Frontal cortex (tissue), 4 donors: ENCODE data around the gene LRRC72. TPM values are rescaled to one million over a fixed set of nuclear protein-coding genes. Genes with fewer than 3 reads are reported as not detected.
A peak's percentile ranks its signal among the peaks of the same experiment; 100 is the strongest.
"Not testable (repeated sequence)": the region's sequence is repeated elsewhere in the genome, so short reads cannot be mapped to it uniquely, and the experiment has no call there.

Source experiments
- DNase-seq, 2 donors: peaks; one replicate each; pipeline ENCODE4 v3.0.0; 2012; ENCODE audit warnings: low spot score in 2 of 2
- FAIRE-seq: peaks from 2 replicates; lab custom pipeline; 2012; peaks lifted over from hg19 to GRCh38; lab: Jason Lieb, UNC
- total RNA-seq: library from RNA; depleted of rRNA; stranded (reverse); fragments of >200 nt; gene quantifications from one replicate; pipeline ENCODE4 v1.2.3, GENCODE V29; 2014
- donor health status: control.
- donor health status: control.
- donor health status: control.

The LRRC72 gene
- total RNA-seq, 1 donor from 2014 or later = not detected

GRCh38 chr7:16519985-16520384, 6.6 kb upstream of the LRRC72 start:
- FAIRE-seq, DNase-seq: not testable (repeated sequence)

DNA sequence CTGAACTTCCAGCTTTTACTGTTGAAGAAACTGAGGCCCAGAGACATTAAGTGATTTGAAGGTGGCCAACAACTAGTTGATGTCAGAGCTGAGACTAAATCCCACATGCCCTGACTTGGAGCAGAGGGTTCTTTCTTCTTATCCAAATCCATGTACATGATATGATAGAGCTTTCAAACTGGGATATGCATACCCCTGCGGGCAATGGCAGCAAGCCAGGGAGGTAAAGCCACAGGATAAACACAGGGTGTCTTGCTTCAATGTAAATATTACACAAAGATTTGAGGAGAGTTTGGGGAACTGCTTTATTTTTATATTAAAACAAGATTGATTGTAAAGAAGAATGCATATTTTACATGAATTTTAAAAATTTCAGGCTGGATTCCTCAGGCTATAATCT, 2.3 kb upstream of the LRRC72 start:
- no peak for FAIRE-seq
- DNase-seq = no peak

- no peak for DNase-seq
- no peak for FAIRE-seq
These were observed 1.9 kb downstream of the LRRC72 start for GRCh38 chr7:16528520-16528919.

- peak; percentile 42 for FAIRE-seq
These were observed 3.1 kb downstream of the LRRC72 start for GRCh38 chr7:16529697-16530096.

GRCh38 chr7:16531707-16532106, 5.1 kb downstream of the LRRC72 start:
- no peak for FAIRE-seq

More at GRCh38 chr7:16529697-16530096, 3.1 kb downstream of the LRRC72 start:
- DNase-seq = no peak

DNA sequence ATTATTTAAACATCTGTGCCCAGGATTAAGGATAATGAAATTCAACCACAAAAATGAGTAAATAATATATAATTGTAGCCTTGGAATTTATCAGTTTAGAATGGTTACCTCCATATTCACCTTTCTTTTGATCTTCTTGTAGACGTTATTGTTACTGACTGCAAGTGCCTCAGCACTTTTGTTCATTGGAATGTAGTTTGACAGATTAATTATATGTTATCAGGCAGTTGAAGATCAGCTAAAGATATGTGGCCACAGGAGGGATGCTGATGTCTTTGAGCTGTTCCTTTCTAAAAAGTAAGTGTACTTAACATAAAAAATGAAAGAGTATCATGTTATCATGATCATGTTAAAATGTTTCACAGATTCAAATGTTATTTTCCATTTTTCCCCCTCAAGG, 5.6 kb downstream of the LRRC72 start:
- DNase-seq (no peak), FAIRE-seq (no peak)

More at GRCh38 chr7:16531707-16532106, 5.1 kb downstream of the LRRC72 start:
- no peak for DNase-seq

DNA sequence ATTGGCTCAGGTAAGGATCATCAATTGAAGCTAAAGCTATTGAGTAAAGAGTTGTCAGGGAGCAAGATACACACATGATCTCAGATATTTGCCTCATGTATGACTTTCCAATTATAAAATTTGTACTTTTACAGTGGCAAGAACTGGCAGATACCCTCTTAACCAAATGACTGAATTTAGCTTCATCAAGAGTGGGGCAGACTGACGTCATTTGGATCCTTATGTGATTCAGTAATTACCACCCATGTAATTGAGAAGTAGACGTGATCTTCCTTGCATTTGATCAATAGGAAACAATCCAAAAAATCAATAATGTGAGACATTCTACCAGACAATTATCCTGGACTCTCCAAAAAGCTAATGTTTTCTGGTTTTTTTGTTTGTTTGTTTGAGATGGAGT, 8.9 kb downstream of the LRRC72 start:
- DNase-seq (no peak), FAIRE-seq (no peak)

- not testable (repeated sequence) for DNase-seq, FAIRE-seq
These were observed 13.9 kb downstream of the LRRC72 start for GRCh38 chr7:16540559-16540958.

DNA sequence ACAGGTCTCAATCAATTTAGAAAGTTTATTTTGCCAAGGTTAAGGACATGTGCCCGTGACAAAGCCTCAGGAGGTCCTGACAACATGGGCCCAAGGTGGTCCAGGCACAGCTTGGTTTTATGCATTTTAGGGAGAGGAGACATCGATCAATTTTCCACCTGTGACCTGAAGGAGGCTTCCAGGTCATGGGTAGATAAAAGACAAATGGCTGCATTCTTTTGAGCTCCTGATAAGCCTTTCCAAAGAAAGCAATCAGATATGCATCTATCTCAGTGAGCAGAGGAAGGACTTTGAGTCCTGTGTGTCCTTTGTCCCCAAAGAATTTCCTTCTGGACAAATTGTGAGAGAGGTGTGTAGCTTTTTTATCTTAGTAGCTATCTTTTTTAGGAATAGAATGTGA, 15.8 kb downstream of the LRRC72 start:
- FAIRE-seq (no peak), DNase-seq (no peak)

GRCh38 chr7:16543456-16543855, 16.8 kb downstream of the LRRC72 start:
- FAIRE-seq (no peak), DNase-seq (no peak)

- no peak for DNase-seq
- FAIRE-seq = no peak
These were observed 20.4 kb downstream of the LRRC72 start for GRCh38 chr7:16546921-16547505.

- FAIRE-seq (no peak), DNase-seq (no peak)
These were observed 21.8 kb downstream of the LRRC72 start for GRCh38 chr7:16548428-16548827.

DNA sequence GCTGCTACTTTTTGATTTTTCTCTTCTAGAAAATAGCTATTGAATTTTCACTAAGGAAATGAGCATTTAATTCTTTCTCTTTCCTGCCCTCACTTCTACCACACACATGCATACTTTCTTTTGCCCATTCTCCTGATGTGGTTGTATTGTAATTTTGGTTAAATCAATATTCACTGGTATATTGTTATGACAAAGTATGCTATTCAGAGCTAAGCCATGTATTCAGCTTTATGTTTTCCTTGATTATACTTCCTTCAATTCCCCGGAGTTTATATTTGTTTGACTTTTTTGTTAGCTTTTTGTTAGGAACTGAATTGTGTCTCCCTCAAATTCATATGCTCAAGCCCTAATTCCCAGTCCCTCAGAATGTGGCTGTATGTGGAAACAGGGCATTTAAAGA, 24.0 kb downstream of the LRRC72 start:
- FAIRE-seq (no peak), DNase-seq (no peak)

DNA sequence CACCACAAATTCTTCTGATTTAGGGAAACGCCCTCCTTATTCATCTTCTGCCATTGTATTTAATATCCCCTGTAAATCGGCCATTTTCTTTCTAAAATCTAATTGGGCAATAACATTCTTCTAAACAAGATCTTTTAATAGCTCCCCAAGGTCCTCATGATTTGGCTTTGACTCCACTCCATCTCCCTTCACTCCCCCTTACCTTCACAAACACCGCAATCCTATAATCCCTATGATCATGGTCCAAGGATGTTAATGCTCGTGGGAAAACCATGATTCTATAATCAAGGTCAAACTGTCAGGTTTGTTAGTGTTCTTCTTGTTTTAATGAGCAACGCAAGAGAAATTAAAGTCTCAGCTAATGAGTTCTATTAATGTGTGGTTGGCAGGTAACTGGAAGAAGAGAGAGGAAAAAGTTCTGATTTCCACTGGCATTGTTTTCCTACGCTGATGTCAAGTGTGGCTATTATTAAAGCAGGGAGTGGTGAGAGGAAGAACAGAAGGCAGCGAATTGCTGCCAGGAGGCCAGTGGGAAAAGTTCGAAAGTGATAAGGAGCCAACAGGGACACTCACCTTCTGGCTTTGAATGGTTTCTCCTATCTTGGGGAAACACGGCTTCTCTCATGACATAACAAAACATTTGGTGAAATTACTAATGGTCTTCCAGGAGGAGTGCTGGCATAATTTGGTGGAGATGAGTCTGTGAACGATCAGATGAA, 28.1 kb downstream of the LRRC72 start:
- no peak for DNase-seq
- FAIRE-seq = no peak

DNA sequence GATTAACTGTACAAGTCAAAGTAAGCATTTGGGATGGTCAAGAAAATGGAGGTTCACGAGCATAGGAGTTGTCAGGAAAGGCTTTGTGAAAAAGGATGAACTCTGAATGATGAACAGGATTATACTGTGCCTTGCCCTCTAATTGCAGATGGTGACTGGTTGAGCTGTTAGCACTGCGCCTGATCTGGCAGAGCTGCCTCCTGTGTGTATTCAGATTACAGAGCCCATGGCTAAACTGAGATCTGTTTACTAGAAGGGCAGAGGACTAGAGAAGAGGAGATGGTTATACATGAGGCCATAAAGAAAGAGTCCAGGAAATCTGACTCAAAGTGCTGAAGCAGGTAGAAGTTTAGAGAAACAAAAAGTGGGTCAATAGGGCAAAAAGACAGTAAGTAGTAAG, 29.7 kb downstream of the LRRC72 start:
- DNase-seq (no peak), FAIRE-seq (no peak)

DNA sequence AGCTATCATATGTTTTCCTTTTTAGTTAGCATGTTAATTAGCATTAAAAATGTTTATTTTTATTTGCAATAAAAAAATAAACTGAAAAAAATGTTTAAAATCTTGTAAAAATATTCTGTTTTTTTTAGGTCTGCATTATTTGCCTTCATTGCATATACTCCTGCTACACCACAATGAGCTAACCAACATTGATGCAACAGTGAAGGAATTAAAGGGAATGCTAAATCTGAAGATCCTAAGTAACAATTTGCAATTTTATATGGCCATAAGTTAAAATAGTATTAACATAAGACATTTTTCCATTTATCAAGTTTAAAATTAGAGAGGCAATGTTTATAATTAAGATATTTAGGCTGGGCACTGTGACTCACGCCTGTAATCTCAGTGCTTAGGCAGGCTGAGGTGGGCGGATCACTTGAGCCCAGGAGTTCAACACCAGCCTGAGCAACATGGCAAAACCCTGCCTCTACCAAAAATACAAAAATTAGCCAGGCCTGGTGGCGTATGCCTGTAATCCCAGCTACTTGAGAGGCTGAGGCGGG, 32.2 kb downstream of the LRRC72 start:
- no peak for FAIRE-seq
- no peak for DNase-seq

DNA sequence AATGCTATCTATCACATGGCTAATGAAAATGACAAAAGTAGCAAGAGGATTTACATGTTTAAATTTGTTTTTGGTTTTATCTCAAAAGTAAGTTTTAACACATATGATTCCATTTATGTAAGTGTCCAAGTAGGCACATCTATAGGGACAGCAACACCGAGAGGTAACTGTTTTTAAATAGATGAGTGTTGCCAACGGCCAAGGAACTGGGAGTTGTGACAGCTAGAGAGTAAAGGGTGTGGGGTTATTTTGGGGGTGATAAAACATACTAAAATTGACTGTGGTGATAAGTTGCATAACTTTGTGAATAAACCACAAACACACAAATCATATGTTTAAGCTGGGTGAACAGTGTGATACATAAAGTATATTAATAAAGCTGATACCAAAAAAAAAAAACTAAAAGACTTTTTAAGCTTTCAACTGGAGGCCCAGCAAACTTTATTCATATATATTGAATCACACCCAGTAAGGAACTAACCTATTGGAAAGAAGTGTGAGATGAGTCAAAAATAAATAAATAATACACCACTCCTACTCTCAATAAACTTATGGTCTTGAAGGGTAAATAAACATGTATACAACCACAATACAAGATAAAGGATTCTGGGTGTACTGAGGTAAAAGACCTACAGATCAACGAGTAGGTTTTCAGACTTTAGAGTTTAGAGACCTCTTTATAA, 33.0 kb downstream of the LRRC72 start:
- no peak for DNase-seq

DNA sequence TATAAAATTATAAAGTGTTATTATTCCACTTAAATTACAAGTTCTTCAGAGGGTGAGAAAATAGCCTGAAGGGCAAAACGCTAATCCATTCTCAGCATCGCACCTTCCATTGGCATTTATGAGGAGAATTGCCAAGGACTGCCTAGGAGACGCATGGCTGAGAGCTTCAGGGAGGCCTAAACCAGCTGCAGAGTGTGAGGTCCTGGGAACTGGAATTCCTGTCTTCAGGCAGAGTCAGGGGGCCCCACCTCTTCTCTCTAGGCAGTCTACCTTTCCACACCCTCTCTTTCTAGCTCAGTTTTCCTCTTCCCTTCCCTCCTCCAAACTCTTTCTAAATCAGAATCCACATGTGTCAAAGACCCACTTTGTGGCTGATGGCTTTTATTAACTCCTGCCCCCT, 35.3 kb downstream of the LRRC72 start:
- DNase-seq (no peak), FAIRE-seq (no peak)

More for the DNA sequence above, 33.0 kb downstream of the LRRC72 start:
- FAIRE-seq = no peak

DNA sequence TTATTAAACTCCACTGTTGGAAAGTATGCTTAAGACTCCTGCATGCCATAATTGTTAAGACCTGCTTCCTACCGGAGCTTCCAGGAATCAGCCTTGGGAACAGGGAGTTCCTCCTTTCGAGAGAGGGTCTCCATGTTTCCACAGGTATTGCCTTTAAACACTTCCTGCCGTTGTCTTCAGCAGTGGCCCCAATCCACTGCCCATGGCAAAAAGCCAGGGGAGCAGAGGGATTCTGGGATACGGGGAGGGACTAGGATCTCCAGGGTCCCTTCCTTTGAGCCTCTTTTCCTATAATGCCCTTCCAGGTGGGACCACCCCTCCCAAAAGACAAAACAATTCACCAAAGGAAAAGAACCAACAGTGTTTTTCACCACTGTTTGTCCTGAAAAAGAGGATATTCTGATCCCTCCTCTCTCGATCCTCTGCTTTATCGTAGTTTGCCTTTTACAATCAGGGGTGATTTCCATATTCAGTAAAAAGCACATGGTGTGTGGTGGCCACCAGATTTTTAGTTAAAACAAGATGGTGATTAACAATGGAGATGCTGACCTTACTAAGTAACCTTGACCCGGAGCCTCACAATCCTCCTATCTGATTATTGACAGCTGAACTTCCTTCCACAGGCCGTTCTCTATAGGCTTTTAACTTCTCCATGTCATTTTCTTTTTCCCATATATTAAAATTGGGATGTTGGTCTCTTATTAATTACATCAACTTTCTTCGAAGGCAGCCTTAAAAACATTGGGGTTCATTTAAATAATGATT, 36.0 kb downstream of the LRRC72 start:
- FAIRE-seq (no peak), DNase-seq (no peak)
